ENCODE results near the gene TEX2. TPM values are rescaled to one million over a fixed set of nuclear protein-coding genes. Genes with fewer than 3 reads are reported as not detected.

Gene TEX2
- total and polyA plus RNA-seq, 2 of the 13 experiments (the other 11 are each of a cell fraction or from before 2014, with no cell fraction given): 21.4 to 37.7 TPM

- TF ChIP-seq ETV5 (CRISPR knock-in tag; IDR thresholded peaks at IDR 0.05; ENCODE audit: borderline replicate concordance) (peak; percentile 85), ZNF24 (IDR thresholded peaks at IDR 0.05) (no peak), PRMT3 (CRISPR knock-in tag; IDR thresholded peaks at IDR 0.05; ENCODE audit: borderline replicate concordance, low read depth) (peak; percentile 93), MYC (CRISPR knock-in tag; IDR thresholded peaks at IDR 0.05; ENCODE audit: borderline replicate concordance) (peak; percentile 58), MIER3 (CRISPR knock-in tag; IDR thresholded peaks at IDR 0.05; ENCODE audit: borderline replicate concordance) (peak; percentile 51; the same call in 1 of the 2 replicates), KLF12 (CRISPR knock-in tag; IDR thresholded peaks at IDR 0.05; ENCODE audit: borderline replicate concordance) (peak; percentile 79), NR2F6 (IDR thresholded peaks at IDR 0.05) (no peak), NR2F6 (CRISPR knock-in tag; IDR thresholded peaks at IDR 0.05) (no peak; the same call in 1 of the 2 replicates), ZBTB21 (CRISPR knock-in tag; IDR thresholded peaks at IDR 0.05) (0 out of 2 replicates have a peak, but pooled peaks have one; percentile 28), ZBTB7B (CRISPR knock-in tag; IDR thresholded peaks at IDR 0.05) (peak; percentile 75), TERF1 (CRISPR knock-in tag; IDR thresholded peaks at IDR 0.05) (peak; percentile 22; the same call in 1 of the 2 replicates), SAFB2 (CRISPR knock-in tag; IDR thresholded peaks at IDR 0.05; ENCODE audit: borderline replicate concordance, low read depth) (peak; percentile 99; the same call in 1 of the 2 replicates), IRF9 (CRISPR knock-in tag; IDR thresholded peaks at IDR 0.05; ENCODE audit: borderline replicate concordance) (peak; percentile 83; the same call in 1 of the 2 replicates), ZNF256 (CRISPR knock-in tag; conservative IDR thresholded peaks at IDR 0.05) (peak; percentile 33; the same call in 1 of the 2 replicates), RELA (CRISPR knock-in tag; IDR thresholded peaks at IDR 0.05) (peak; percentile 88), SMAD3 (CRISPR knock-in tag; IDR thresholded peaks at IDR 0.05) (peak; percentile 86), TFDP1 (CRISPR knock-in tag; IDR thresholded peaks at IDR 0.05; ENCODE audit: borderline replicate concordance) (peak; percentile 65; the same call in 1 of the 2 replicates), KLF6 (CRISPR knock-in tag; IDR thresholded peaks at IDR 0.05) (peak; percentile 76; the same call in 1 of the 2 replicates), FOXO4 (CRISPR knock-in tag; conservative IDR thresholded peaks at IDR 0.05) (no peak), ZFP62 (CRISPR knock-in tag; IDR thresholded peaks at IDR 0.05) (no peak)
Measured at GRCh38 chr17:64129765-64130558, 133.1 kb downstream of the TEX2 start, which contains the start of gene ERN1 (continued).

All from HepG2 (cell line).